ENCODE data around the gene TRERF1.
"Not testable (repeated sequence)": the region's sequence is repeated elsewhere in the genome, so short reads cannot be mapped to it uniquely, and the experiment has no call there.

The TRERF1 gene

DNA sequence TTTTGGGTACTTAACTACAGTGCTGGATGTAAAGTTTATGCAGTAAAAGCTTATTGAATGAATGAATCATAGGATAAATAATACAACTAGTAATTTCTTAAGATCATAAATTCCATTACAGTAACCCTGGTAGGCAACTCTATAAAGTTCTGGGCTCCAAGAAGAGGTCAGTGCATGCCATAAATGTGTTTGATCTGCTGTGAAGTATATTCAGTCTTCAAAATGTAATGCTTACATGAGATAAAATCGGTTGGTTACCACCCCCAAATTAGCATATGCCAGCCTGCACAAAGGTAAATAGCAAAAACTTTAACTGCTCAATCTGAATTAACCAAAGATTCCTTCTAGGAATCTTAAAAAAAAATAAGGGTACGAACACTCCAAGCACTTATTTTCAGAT, 244.2 kb downstream of the TRERF1 start:
- DNase-seq, result not testable (repeated sequence)

- DNase-seq, result no peak
Measured at GRCh38 chr6:42204768-42205282, 246.9 kb downstream of the TRERF1 start.

DNA sequence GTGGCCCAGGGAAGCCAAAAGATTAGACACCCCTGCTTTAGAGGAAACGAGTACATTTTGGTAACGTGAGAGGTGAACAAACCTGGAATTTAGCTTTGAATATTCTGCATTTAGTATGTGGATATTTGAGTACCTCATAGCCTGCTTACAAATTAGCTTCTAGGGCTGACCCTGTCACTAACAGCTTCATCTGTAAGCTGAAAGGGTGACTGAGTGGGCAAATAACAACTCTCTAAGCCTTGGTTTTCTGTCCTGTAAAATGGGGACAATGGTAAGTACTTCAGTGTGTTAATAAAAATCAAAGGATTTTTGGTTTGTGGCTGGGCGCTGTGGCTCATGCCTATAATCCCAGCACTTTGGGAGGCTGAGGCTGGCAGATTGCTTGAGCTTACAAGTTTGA, 248.5 kb downstream of the TRERF1 start:
- DNase-seq, result no peak

- DNase-seq, result not testable (repeated sequence)
Measured at GRCh38 chr6:42202131-42202915, 249.4 kb downstream of the TRERF1 start.

GRCh38 chr6:42201382-42201781, 250.3 kb downstream of the TRERF1 start:
- DNase-seq, result no peak

DNA sequence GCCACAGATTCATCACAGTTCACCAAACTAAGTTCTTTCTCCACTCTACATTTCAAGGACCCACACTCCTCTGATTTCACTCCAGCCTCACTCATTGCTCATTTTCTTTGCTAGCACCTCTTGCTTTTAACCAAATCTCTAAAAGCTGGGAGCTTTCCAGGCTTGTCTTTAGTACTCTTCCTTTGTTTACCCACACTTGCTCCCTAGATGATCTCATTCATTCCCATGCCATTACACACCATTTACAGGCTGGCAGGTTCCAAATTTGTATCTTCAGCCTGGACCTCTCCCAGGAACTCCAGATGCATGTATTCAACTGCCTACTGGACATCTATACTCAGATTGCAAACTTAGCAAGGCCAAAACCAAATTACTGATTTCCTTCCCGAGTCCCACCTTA, 251.7 kb downstream of the TRERF1 start:
- DNase-seq, result no peak

DNA sequence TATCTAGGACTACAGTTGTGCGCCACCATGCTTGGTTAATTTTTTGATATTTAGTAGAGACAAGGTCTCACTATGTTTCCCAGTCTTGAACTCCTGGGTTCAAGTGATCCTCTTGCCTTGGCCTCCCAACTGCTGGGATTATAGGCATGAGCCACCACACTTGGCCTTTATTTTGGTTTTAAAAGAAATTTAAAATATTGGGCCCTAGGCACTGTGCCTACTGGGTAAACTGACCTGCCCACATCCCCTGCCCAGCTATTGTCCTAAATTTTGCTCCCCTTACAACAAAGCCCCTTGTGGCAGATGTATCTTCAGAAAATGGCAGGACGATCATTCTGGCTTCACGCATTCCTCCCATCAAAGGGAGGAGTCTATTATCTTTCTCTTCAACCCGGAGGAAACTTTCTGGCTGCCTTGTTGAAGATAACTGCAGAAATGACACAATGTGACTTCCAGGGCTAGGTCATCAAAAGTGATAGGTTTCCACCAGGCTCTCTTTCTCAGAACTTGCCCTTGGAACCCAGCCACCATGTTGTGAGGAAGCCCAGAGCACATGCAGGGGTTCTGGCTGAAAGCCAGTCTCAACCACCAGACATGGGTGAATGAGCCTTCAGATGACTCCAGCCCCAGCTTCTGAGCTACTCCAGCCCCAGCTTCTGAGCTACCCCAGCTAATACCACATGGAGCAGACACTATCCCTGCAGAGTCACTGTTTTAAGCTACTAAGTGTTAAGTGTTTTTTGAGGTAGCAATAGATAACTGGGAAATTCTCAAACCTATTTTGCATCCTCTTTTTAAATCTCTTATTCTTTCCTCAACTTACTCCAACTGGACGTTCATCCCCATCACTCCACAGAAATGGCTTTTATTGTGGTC, 252.4 kb downstream of the TRERF1 start:
- DNase-seq, result no peak

GRCh38 chr6:42197555-42198362, 254.0 kb downstream of the TRERF1 start:
- DNase-seq, result peak; percentile 41

- no peak for DNase-seq
Measured at GRCh38 chr6:42195415-42195814, 256.3 kb downstream of the TRERF1 start.

- DNase-seq, result no peak
Measured at GRCh38 chr6:42194056-42194455, 257.7 kb downstream of the TRERF1 start.

GRCh38 chr6:42193491-42193894, 258.2 kb downstream of the TRERF1 start:
- DNase-seq, result no peak

DNA sequence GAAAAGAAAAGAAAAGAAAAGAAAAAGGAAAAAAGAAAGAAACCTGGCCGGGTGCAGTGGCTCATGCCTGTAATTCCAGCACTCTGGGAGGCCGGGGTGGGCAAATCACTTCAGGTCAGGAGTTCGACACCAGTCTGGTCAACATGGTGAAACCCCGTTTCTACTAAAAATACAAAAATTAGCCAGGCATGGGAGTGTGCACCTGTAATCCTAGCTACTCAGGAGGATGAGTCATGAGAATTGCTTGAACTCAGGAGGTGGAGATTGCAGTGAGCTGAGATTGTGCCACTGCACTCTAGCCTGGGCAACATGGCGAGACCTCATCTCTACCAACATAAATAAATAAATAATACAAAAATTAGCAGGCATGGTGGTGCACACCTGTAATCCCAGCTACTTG, 259.3 kb downstream of the TRERF1 start:
- not testable (repeated sequence) for DNase-seq

DNA sequence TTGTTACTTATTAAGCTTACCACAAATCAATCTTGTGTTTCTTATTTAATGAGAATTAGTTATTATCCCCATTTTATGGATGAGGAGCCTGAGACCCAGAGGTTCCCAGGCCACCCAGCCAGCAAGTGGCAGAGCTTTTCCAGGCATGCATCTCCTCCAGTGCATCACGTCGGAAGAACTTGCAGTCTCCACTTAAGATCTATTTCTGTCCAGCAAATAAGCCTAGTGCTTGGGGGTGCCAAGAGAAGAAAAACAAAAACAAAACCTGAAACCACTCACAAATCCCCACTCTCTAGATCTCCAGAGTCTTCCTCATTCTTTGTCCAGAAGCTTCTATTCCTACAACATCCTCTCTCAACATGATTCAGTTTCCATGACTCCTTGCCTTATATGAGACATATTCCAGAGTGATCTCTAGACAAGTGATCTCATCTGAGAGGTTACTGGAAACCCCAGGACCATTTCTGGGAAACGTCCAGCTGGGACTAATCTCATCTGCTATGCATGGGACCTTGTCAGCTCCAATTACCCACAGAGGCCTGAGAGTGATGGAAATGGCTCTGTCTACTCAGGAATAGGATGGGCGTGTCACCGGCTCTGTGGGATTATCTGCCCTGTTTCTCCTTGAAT, 261.1 kb downstream of the TRERF1 start:
- no peak for DNase-seq

GRCh38 chr6:42188406-42188805, 263.3 kb downstream of the TRERF1 start:
- DNase-seq, result no peak

- no peak for DNase-seq
Measured at GRCh38 chr6:42185597-42185996, 266.1 kb downstream of the TRERF1 start.

DNA sequence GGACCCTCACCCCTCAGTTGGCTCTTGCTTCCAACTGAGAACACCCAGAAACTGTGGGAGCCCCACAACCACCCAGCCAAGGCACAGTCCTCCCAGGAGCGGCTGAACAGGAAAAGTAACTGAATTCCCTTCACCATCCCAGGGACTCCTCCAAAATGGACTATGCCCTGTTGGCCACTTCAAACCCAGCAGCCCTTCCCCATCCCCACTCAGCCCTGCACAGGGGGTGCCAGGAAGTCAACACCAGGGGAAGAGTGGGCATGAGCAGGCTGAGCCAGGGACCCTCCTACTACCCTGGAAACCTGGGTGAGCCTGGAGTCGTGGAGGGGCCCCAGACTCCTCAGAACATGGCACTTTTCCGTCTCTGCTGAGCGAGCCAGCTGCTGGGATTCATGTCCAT, 267.3 kb downstream of the TRERF1 start:
- DNase-seq, result no peak

DNA sequence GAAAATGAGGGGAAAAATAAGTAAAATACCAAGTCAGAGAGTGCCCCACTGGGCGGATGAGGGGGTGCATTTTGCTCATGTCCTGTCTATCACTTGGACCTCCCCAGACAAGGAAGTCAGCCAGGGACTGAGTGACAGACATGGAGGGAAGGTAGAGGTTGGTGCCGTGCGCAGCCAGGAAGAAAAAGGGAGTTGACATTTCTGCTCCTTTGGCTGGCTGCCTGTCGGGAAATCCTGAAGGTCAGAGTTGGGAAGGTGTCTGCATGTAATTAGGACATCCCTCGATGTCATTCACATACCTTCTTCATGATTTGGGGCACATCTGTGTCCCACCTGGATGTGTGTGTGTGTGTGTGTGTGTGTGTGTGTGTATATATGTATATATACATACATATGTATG, 269.6 kb downstream of the TRERF1 start:
- no peak for DNase-seq

GRCh38 chr6:42179945-42180313, 271.8 kb downstream of the TRERF1 start:
- DNase-seq, result no peak

DNA sequence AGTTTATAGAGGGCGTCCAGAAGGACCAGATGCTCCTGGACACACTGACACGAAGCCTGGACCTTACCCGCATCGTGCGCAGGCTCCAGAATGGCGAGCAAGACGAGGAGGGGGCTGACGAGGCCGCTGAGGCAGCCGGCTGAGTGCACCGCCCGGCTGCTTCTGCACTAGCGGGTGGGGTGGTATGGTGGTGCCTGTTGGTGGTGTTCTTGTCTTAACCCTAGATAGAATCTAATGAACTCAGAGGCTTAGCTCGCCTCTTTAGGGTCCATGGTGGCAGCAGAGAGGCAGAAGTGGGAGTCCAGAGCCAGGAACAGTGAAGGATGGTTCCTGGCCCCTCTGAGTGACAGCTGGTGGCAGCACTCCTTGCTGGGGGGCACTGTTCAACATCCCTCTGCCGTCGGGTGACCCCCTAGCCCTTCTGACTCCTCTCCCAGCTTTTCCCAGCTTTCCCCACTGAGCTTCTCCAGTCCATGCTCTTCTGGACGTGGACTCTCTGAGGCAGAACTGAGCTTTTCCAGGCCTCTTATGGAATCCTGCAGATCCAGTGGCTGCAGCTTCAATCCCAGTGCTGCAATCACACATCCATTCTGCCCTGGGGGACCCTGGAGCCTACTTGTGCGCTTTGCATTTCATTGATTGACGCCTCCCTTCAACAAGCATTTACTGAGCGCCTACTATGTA, 272.3 kb downstream of the TRERF1 start:
- no peak for DNase-seq

DNA sequence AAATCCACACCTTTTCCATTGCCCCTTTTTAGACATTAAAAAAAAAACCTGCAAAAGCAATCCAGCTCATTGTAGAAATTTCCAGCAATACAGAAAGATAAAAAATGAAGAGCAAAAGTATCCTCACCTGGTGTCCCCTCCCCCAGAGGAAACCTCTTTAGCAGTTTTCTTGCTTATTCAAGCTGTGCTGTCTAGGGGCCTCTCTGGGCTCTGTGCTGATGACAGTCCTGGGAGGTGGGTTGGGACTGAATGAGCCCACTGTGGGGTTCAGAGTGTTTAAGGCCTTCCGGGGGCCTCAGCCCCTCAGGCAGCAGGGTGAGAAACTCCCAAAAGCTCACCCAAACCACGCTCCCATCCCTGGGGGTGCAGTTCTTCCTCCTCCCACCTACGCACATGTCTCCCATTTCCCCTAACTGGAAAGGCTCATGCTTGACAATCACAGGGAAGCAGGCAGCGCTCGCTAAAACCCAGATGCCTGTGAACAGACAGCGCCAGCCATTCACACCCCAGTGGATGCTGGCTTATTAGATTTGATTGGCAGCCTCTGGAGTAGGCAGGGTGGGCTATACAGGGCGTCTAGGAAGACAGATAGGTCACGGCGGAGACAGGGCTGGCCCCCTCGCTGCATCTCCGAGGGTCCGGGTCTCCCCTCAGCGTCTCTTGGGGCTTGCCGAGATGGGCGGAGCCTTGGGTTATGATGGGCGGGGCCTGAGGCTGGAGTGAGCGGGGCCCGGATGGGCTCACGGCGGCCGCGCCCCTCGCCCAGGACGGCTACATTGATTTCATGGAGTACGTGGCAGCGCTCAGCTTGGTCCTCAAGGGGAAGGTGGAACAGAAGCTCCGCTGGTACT, 274.0 kb downstream of the TRERF1 start:
- DNase-seq, result peak; percentile 40

DNA sequence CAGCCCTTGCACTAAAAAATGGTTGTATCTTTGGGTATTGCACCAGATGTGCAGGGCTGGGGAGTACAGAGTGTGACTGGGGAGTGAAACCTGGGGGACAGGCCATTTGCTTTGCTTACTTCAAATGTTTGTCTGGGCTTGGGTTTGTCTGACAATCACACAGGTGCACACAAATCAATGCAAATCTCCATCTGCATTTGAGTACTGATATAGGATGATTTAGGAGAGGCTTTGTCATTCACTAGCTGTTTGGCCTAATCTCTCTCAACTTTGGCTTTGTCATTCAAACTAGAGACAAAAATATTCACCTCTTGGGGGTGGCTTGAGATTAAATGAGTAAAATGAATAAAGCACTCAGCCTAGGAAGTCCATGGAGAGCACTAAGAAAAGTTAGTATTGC, 274.7 kb downstream of the TRERF1 start:
- no peak for DNase-seq

All from CD4-positive, alpha-beta T cell treated with Interleukin-6 for 4 hours (primary cell).